ENCODE results near the gene PTPRR.

- TF ChIP-seq, protein P1, sequence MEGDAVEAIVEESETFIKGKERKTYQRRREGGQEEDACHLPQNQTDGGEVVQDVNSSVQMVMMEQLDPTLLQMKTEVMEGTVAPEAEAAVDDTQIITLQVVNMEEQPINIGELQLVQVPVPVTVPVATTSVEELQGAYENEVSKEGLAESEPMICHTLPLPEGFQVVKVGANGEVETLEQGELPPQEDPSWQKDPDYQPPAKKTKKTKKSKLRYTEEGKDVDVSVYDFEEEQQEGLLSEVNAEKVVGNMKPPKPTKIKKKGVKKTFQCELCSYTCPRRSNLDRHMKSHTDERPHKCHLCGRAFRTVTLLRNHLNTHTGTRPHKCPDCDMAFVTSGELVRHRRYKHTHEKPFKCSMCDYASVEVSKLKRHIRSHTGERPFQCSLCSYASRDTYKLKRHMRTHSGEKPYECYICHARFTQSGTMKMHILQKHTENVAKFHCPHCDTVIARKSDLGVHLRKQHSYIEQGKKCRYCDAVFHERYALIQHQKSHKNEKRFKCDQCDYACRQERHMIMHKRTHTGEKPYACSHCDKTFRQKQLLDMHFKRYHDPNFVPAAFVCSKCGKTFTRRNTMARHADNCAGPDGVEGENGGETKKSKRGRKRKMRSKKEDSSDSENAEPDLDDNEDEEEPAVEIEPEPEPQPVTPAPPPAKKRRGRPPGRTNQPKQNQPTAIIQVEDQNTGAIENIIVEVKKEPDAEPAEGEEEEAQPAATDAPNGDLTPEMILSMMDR (IDR thresholded peaks at IDR 0.05): no peak
- TF ChIP-seq POLR2A (IDR thresholded peaks at IDR 0.05): no peak
These were observed 258.9 kb downstream of the PTPRR start for GRCh38 chr12:70661466-70662161.

Measured in esophagus squamous epithelium (tissue), 4 donors.